Suprapubic skin (tissue), 4 donors: ENCODE data around the gene HDAC5.

ENCODE experiments used
- CTCF ChIP-seq, 2 donors: fragments of 200-600 bp in 1 of 2; fragments of 450-650 bp in 1 of 2; sonication (generic) in 1 of 2; IDR thresholded peaks; one replicate each; pipeline ENCODE4 v1.5.1; 2016 to 2019; ENCODE audit warnings: antibody characterized with exemption in 2 of 2, mild to moderate bottlenecking in 1 of 2, moderate library complexity in 1 of 2
- EP300 ChIP-seq: sonication (generic); formaldehyde crosslinking; IDR thresholded peaks from one replicate; pipeline ENCODE4 v1.6.1; 2017; ENCODE audit warnings: antibody characterized with exemption
- POLR2A ChIP-seq, 2 donors: fragments of 450-650 bp; IDR thresholded peaks; one replicate each; pipeline ENCODE4 v1.6.1; 2017; ENCODE audit warnings: antibody characterized with exemption in 2 of 2, mild to moderate bottlenecking in 2 of 2, moderate library complexity in 2 of 2
- POLR2AphosphoS5 ChIP-seq, 3 donors: sonication (generic); formaldehyde crosslinking; IDR thresholded peaks; one replicate each; pipeline ENCODE4 v1.6.1; 2017; ENCODE audit warnings: antibody characterized with exemption in 3 of 3

DNA sequence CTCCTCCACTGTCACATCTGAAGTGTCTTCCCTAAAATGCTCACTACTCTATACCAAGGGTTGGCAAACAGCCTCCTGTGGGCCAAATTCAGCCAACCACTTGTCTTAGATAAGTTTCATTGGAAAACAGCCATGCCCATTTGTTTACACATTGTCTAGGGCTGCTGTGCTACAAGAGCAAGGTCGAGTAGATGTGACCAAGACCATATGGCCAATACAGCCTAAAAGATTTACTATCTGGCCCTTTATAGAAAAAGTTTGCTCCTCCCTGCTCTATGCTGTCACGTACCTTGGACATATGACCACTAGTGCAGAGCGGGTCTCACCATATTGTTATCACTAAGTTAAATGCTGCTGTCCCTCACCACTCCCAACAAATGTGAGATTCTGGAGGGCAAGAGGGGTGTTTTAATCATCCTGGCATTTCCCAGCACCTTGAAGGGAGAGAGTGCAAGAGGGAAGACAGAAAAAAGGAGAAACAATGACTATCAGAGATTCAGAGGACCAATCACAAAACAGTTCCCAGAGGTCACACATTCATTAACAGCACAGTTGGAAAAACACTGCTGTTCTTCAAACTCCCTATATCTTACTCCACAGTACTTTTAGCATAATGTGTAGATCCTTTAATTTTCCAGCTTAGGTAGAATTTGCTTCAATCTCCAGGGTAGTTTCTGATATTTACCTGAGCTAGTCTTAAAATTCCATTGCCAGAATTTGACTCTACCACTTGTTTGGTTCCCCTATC, 70.1 kb downstream of the HDAC5 start:
- no peak for TF ChIP-seq POLR2A (IDR thresholded peaks at IDR 0.05)
- TF ChIP-seq CTCF (IDR thresholded peaks at IDR 0.05), result no peak
- TF ChIP-seq POLR2AphosphoS5 (IDR thresholded peaks at IDR 0.05), result no peak
- no peak for TF ChIP-seq EP300
